HCT116 (cell line): ENCODE results near the gene SEMA6D. TPM values are rescaled to one million over a fixed set of nuclear protein-coding genes. Genes with fewer than 3 reads are reported as not detected.

ENCODE experiments used
- ATAC-seq: fragments of 200-7000 bp; cut with Tn5 transposase; 2 replicates; pipeline ENCODE4 v1.9.1; 2020; ENCODE audit warnings: mild to moderate bottlenecking, moderate library complexity
- BruUV-seq: library from RNA; stranded (reverse); fragments of 400-500 nt; replicated peaks from 2 replicates; lab custom pipeline; 2021; lab: Mats Ljungman, UMichigan
- CTCF ChIA-PET: fragments of 300-600 bp; sonication (Branson Sonifier 250); formaldehyde crosslinking; loops from one replicate; lab custom pipeline; 2021; ENCODE audit warnings: antibody characterized with exemption; lab: Charles Lee
- POLR2A ChIA-PET: fragments of 300-600, 350-600 bp; sonication (Branson Sonifier 250); formaldehyde crosslinking; loops from one replicate; lab custom pipeline; 2021; ENCODE audit warnings: antibody characterized with exemption; lab: Charles Lee
- RAD21 ChIA-PET, 2 experiments: fragments of 300-600 bp; sonication (Branson Sonifier 250); formaldehyde crosslinking; loops; one replicate each; lab custom pipeline; 2023; ENCODE audit warnings: low total read pairs in 2 of 2; ENCODE audit not compliant: uncharacterized antibody in 2 of 2, unreplicated experiment in 2 of 2, low non-redundant PET in 1 of 2; lab: Charles Lee
- DNase-seq: peaks from one replicate; pipeline ENCODE4 v3.0.0-alpha.2; 2010; ENCODE audit warnings: low read depth, low spot score
- H2AFZ ChIP-seq: fragments of 200-600 bp; shearing (Covaris generic), sonication (generic); 2 replicates; pipeline ENCODE4 v1.6.1; 2017; ENCODE audit warnings: low read depth, mixed run types, mixed read lengths, antibody characterized with exemption, low read length; ENCODE audit not compliant: poor library complexity, severe bottlenecking
- H3K27ac ChIP-seq: 2 replicates; pipeline ENCODE4 v1.5.1; 2012; ENCODE audit warnings: low read depth, low read length
- H3K27me3 ChIP-seq: fragments of 200-600 bp; sonication (generic); 2 replicates; pipeline ENCODE4 v1.6.1; 2016; ENCODE audit warnings: mixed run types, low read length, mixed read lengths; ENCODE audit not compliant: insufficient read depth
- H3K36me3 ChIP-seq, 2 experiments: fragments of 200-500 bp in 1 of 2; fragments of 200-600 bp in 1 of 2; sonication (Bioruptor generic) in 1 of 2; sonication (generic) in 1 of 2; 2 replicates each; pipeline versions ENCODE4 v1.5.1 to v1.6.1; 2014 to 2016; ENCODE audit warnings: low read length in 2 of 2, inconsistent platforms in 1 of 2, mixed read lengths in 1 of 2, mixed run types in 1 of 2; ENCODE audit not compliant: insufficient read depth in 2 of 2, control insufficient read depth in 1 of 2
- H3K4me1 ChIP-seq, 2 experiments: fragments of 200-600 bp in 1 of 2; sonication (generic) in 1 of 2; 2 replicates each; pipeline versions ENCODE4 v1.5.1 to v1.6.1; 2012 to 2017; ENCODE audit warnings: low read length in 2 of 2, inconsistent platforms in 1 of 2, mild to moderate bottlenecking in 1 of 2, mixed read lengths in 1 of 2, mixed run types in 1 of 2, moderate library complexity in 1 of 2; ENCODE audit not compliant: insufficient read depth in 2 of 2, control insufficient read depth in 1 of 2
- H3K4me2 ChIP-seq: fragments of 200-600 bp; sonication (generic); 2 replicates; pipeline ENCODE4 v1.6.1; 2017; ENCODE audit warnings: mixed run types, low read length, mixed read lengths
- H3K4me3 ChIP-seq, 2 experiments: fragments of 200-600 bp in 1 of 2; sonication (generic) in 1 of 2; replicated peaks in 1 of 2; 2 replicates each; pipeline ENCODE4 v1.5.1; 2011 to 2016; ENCODE audit warnings: low read length in 2 of 2, control low read depth in 1 of 2, low read depth in 1 of 2, mild to moderate bottlenecking in 1 of 2, mixed read lengths in 1 of 2, mixed run types in 1 of 2
- H3K79me2 ChIP-seq: fragments of 200-600 bp; sonication (generic); 2 replicates; pipeline ENCODE4 v1.6.1; 2017; ENCODE audit warnings: mild to moderate bottlenecking, mixed run types, low read length, moderate library complexity, mixed read lengths; ENCODE audit not compliant: insufficient read depth
- H3K9ac ChIP-seq: fragments of 200-600 bp; sonication (generic); 2 replicates; pipeline ENCODE4 v1.6.1; 2016; ENCODE audit warnings: low read length, mixed read lengths
- H3K9me2 ChIP-seq: fragments of 200-600 bp; sonication (generic), shearing (Covaris generic); 2 replicates; pipeline ENCODE4 v1.6.1; 2017; ENCODE audit warnings: mixed run types, mild to moderate bottlenecking, moderate library complexity; ENCODE audit not compliant: insufficient read depth
- H3K9me3 ChIP-seq, 2 experiments: fragments of 200-500 bp in 1 of 2; fragments of 200-600 bp in 1 of 2; sonication (Bioruptor generic) in 1 of 2; sonication (generic) in 1 of 2; 2 replicates each; pipeline ENCODE4 v1.6.1; 2014 to 2017; ENCODE audit warnings: low read length in 2 of 2, mixed read lengths in 2 of 2, inconsistent platforms in 1 of 2, low read depth in 1 of 2, mild to moderate bottlenecking in 1 of 2, mixed run types in 1 of 2, moderate library complexity in 1 of 2; ENCODE audit not compliant: control insufficient read depth in 1 of 2, insufficient read depth in 1 of 2
- H4K20me1 ChIP-seq: fragments of 200-600 bp; sonication (generic), shearing (Covaris generic); 2 replicates; pipeline ENCODE4 v1.6.1; 2017; ENCODE audit warnings: mixed run types, mild to moderate bottlenecking, moderate library complexity; ENCODE audit not compliant: insufficient read depth
- CBX3 ChIP-seq: IDR thresholded peaks from 2 replicates; pipeline ENCODE4 v1.6.1; 2012; ENCODE audit warnings: low read depth
- CTCF ChIP-seq, 3 experiments: fragments of 200-600 bp in 1 of 3; sonication (generic) in 1 of 3; IDR thresholded peaks in 2 of 3; conservative IDR thresholded peaks in 1 of 3; 2 replicates each; pipeline ENCODE4 v1.5.1; 2012 to 2017; ENCODE audit warnings: low read depth in 2 of 3, low read length in 2 of 3, antibody characterized with exemption in 1 of 3, borderline replicate concordance in 1 of 3, control low read depth in 1 of 3, mild to moderate bottlenecking in 1 of 3, mixed read lengths in 1 of 3, mixed run types in 1 of 3, moderate library complexity in 1 of 3; ENCODE audit not compliant: insufficient read depth in 1 of 3
- EGR1 ChIP-seq: IDR thresholded peaks from 2 replicates; pipeline ENCODE4 v1.6.1; 2012; ENCODE audit warnings: low read depth
- ELF1 ChIP-seq: IDR thresholded peaks from 2 replicates; pipeline ENCODE4 v1.6.1; 2012; ENCODE audit warnings: low read depth, borderline replicate concordance
- EZH2 ChIP-seq: fragments of 200-600 bp; sonication (generic); IDR thresholded peaks from 2 replicates; pipeline ENCODE4 v1.6.1; 2017; ENCODE audit warnings: antibody characterized with exemption, mixed run types
- EZH2phosphoT487 ChIP-seq: fragments of 200-600 bp; IDR thresholded peaks from 2 replicates; pipeline ENCODE4 v1.6.1; 2018; ENCODE audit warnings: antibody characterized with exemption, borderline replicate concordance
- FOSL1 ChIP-seq: IDR thresholded peaks from 2 replicates; pipeline ENCODE4 v1.6.1; 2012; ENCODE audit warnings: low read depth
- JUND ChIP-seq: IDR thresholded peaks from 2 replicates; pipeline ENCODE4 v1.6.1; 2012
- POLR2AphosphoS5 ChIP-seq: IDR thresholded peaks from 2 replicates; pipeline ENCODE4 v1.6.1; 2011; ENCODE audit warnings: mild to moderate bottlenecking, low read depth, low read length, moderate library complexity
- RAD21 ChIP-seq: IDR thresholded peaks from 2 replicates; pipeline ENCODE4 v1.6.1; 2012; ENCODE audit warnings: low read depth, mild to moderate bottlenecking
- REST ChIP-seq: IDR thresholded peaks from 2 replicates; pipeline ENCODE4 v1.6.1; 2012; ENCODE audit warnings: low read depth
- SIN3A ChIP-seq: IDR thresholded peaks from 2 replicates; pipeline ENCODE4 v1.6.1; 2012; ENCODE audit warnings: low read depth
- SP1 ChIP-seq: IDR thresholded peaks from 2 replicates; pipeline ENCODE4 v1.6.1; 2012; ENCODE audit warnings: low read depth
- SRF ChIP-seq: IDR thresholded peaks from 2 replicates; pipeline ENCODE4 v1.6.1; 2012; ENCODE audit warnings: low read depth
- TCF7L2 ChIP-seq: IDR thresholded peaks from 2 replicates; pipeline ENCODE4 v1.7.0; 2011; ENCODE audit warnings: borderline replicate concordance, inconsistent platforms; ENCODE audit not compliant: insufficient read depth, insufficient read length; ENCODE audit errors: extremely low read depth
- YY1 ChIP-seq: IDR thresholded peaks from 2 replicates; pipeline ENCODE4 v1.6.1; 2011; ENCODE audit warnings: low read length, low read depth, moderate library complexity, mild to moderate bottlenecking; ENCODE audit not compliant: insufficient replicate concordance; ENCODE audit errors: extremely low read depth
- ZFX ChIP-seq: fragments of 450-650 bp; IDR thresholded peaks from 2 replicates; pipeline ENCODE4 v1.6.1; 2017
- ZNF274 ChIP-seq: fragments of 200-500 bp; sonication (Bioruptor generic); IDR thresholded peaks from 2 replicates; pipeline ENCODE4 v1.6.1; 2014; ENCODE audit warnings: mild to moderate bottlenecking, low read depth, low read length, inconsistent platforms
- intact Hi-C: fragments of 100-400 bp; cut with micrococcal nuclease; formaldehyde crosslinking; loops from 2 replicates; pipeline ENCODE4 v1.10.0; 2022
- total RNA-seq: library from RNA; stranded (reverse); gene quantifications from one replicate; pipeline ENCODE4 v1.2.1, GENCODE V29; 2021; ENCODE audit not compliant: unreplicated experiment

The SEMA6D gene
- total RNA-seq, 1 experiment from 2014 or later = 0.02 TPM

GRCh38 chr15:47792231-47792630 is 74.9 kb downstream of the SEMA6D start:
- RAD21 ChIA-PET = no interaction called here

More at GRCh38 chr15:47792231-47792630, 74.9 kb downstream of the SEMA6D start:
- Histone ChIP-seq H3K4me3 (no peak overlapping the region), H3K9ac (no peak overlapping the region), H4K20me1 (no peaks in the 10 kb centered on the region), H3K4me1 (no peaks in the 10 kb centered on the region), H3K27ac (no peak overlapping the region), H3K27me3 (no peaks in the 10 kb centered on the region), H3K36me3 (no peaks in the 10 kb centered on the region), H2AFZ (no peak overlapping the region), H3K4me2 (no peak overlapping the region), H3K79me2 (no peaks in the 10 kb centered on the region), H3K9me3 (peaks cover 3 to 23% of the 10 kb centered on the region in 2 experiments; a peak in 2 of 4 replicates), H3K9me2 (no peaks in the 10 kb centered on the region)
- ATAC-seq (no peak), DNase-seq (no peak)
- ChIA-PET CTCF (no interaction called here), POLR2A (no interaction called here)
- intact Hi-C loops = no loop called here
- no TSS peak for BruUV-seq
- TF ChIP-seq ELF1 (no peak), POLR2AphosphoS5 (no peak), YY1 (no peak), SIN3A (no peak), CBX3 (no peak), REST (no peak), ZFX (no peak), RAD21 (no peak), SP1 (no peak), FOSL1 (no peak), ZNF274 (no peak), TCF7L2 (no peak), EGR1 (no peak), EZH2 (no peak), CTCF (IDR thresholded peaks at IDR 0.05 in 2 of 3, conservative IDR thresholded peaks at IDR 0.05 in 1 of 3; ENCODE audit: borderline replicate concordance in 1 of 3, insufficient read depth in 1 of 3, low read depth in 2 of 3, low read length in 2 of 3) (no peak), EZH2phosphoT487 (no peak), SRF (no peak), JUND (no peak)
